HEK293 (cell line): ENCODE measurements around the gene NEO1.

Experiments
- CTCF ChIA-PET: fragments of 350-600 bp; formaldehyde crosslinking; extraction: SDS; loops from one replicate; lab custom pipeline; 2021; ENCODE audit warnings: antibody characterized with exemption; lab: Yijun Ruan, JAX
- POLR2A ChIA-PET: fragments of 300-600 bp; formaldehyde crosslinking; extraction: SDS; loops from one replicate; lab custom pipeline; 2020; ENCODE audit warnings: antibody characterized with exemption, inconsistent platforms; lab: Yijun Ruan, JAX
- H3K27ac ChIP-seq: fragments of 200-500 bp; sonication (Bioruptor generic); 2 replicates; pipeline ENCODE4 v1.5.1; 2014; ENCODE audit warnings: low read depth, low read length, control low read depth, inconsistent platforms; ENCODE audit errors: extremely low read depth
- H3K36me3 ChIP-seq, 2 experiments: fragments of 200-500 bp in 1 of 2; sonication (Bioruptor generic) in 1 of 2; 1 replicate in 1 of 2; 2 replicates in 1 of 2; pipeline ENCODE4 v1.5.1; 2014 to 2017; ENCODE audit warnings: inconsistent platforms in 2 of 2, low read length in 2 of 2; ENCODE audit not compliant: control insufficient read depth in 2 of 2, insufficient read depth in 1 of 2
- H3K4me1 ChIP-seq: fragments of 200-500 bp; sonication (Bioruptor generic); 2 replicates; pipeline ENCODE4 v1.5.1; 2014; ENCODE audit warnings: mild to moderate bottlenecking, low read length, inconsistent platforms; ENCODE audit not compliant: control insufficient read depth, insufficient read depth
- H3K4me3 ChIP-seq: 2 replicates; pipeline ENCODE4 v1.5.1; 2011; ENCODE audit warnings: low read depth, mild to moderate bottlenecking, control low read depth, low read length, moderate library complexity
- H3K9me3 ChIP-seq: fragments of 200-500 bp; sonication (Bioruptor generic); 2 replicates; pipeline ENCODE4 v1.5.1; 2014; ENCODE audit warnings: low read depth, low read length, inconsistent platforms; ENCODE audit not compliant: control insufficient read depth, insufficient read depth
- FEZF1 ChIP-seq: fragments of 450-650 bp; formaldehyde crosslinking; IDR thresholded peaks from 2 replicates; pipeline ENCODE4 v1.5.1; 2016; ENCODE audit warnings: missing biosample characterization, missing genetic modification characterization
- HOXC10 ChIP-seq: sonication (generic); formaldehyde crosslinking; IDR thresholded peaks from 2 replicates; pipeline ENCODE4 v1.8.1; 2023; ENCODE audit warnings: mild to moderate bottlenecking, missing genetic modification reagents
- IKZF3 ChIP-seq: fragments of 450-650 bp; IDR thresholded peaks from 2 replicates; pipeline ENCODE4 v1.5.0; 2018; ENCODE audit warnings: missing biosample characterization, mild to moderate bottlenecking, missing genetic modification characterization, moderate library complexity
- SCRT2 ChIP-seq: fragments of 450-650 bp; formaldehyde crosslinking; IDR thresholded peaks from 2 replicates; pipeline ENCODE4 v1.5.1; 2016; ENCODE audit warnings: missing biosample characterization, missing genetic modification characterization
- YY2 ChIP-seq: fragments of 450-650 bp; formaldehyde crosslinking; IDR thresholded peaks from 2 replicates; pipeline ENCODE4 v1.5.1; 2016; ENCODE audit warnings: missing biosample characterization, missing genetic modification characterization
- ZFP69B ChIP-seq: fragments of 450-650 bp; formaldehyde crosslinking; IDR thresholded peaks from 2 replicates; pipeline ENCODE4 v1.5.1; 2016; ENCODE audit warnings: missing biosample characterization, missing genetic modification characterization
- ZNF114 ChIP-seq: fragments of 450-650 bp; formaldehyde crosslinking; IDR thresholded peaks from 2 replicates; pipeline ENCODE4 v1.5.0; 2017; ENCODE audit warnings: missing biosample characterization, missing genetic modification characterization
- ZNF214 ChIP-seq: fragments of 450-650 bp; formaldehyde crosslinking; IDR thresholded peaks from 2 replicates; pipeline ENCODE4 v1.5.1; 2017; ENCODE audit warnings: missing biosample characterization, mild to moderate bottlenecking, missing genetic modification characterization, borderline replicate concordance
- ZNF350 ChIP-seq: fragments of 450-650 bp; formaldehyde crosslinking; IDR thresholded peaks from 2 replicates; pipeline ENCODE4 v1.5.0; 2017; ENCODE audit warnings: missing biosample characterization, mild to moderate bottlenecking, missing genetic modification characterization
- ZNF37A ChIP-seq: fragments of 450-650 bp; IDR thresholded peaks from 2 replicates; pipeline ENCODE4 v1.5.1; 2018; ENCODE audit warnings: missing biosample characterization, missing genetic modification characterization
- ZNF391 ChIP-seq: fragments of 450-650 bp; formaldehyde crosslinking; IDR thresholded peaks from 2 replicates; pipeline ENCODE4 v1.5.1; 2016; ENCODE audit warnings: low read depth, missing biosample characterization, missing genetic modification characterization, borderline replicate concordance
- ZNF394 ChIP-seq: fragments of 450-650 bp; formaldehyde crosslinking; IDR thresholded peaks from 2 replicates; pipeline ENCODE4 v1.5.1; 2016; ENCODE audit warnings: missing biosample characterization, missing genetic modification characterization, mild to moderate bottlenecking, moderate library complexity, borderline replicate concordance
- ZNF426 ChIP-seq: fragments of 450-650 bp; formaldehyde crosslinking; IDR thresholded peaks from 2 replicates; pipeline ENCODE4 v1.5.1; 2017; ENCODE audit warnings: missing biosample characterization, missing genetic modification characterization, mild to moderate bottlenecking, inconsistent platforms, moderate library complexity
- ZNF529 ChIP-seq: fragments of 450-650 bp; formaldehyde crosslinking; IDR thresholded peaks from 2 replicates; pipeline ENCODE4 v1.5.1; 2017; ENCODE audit warnings: missing genetic modification characterization, missing biosample characterization; ENCODE audit not compliant: insufficient replicate concordance
- ZNF664 ChIP-seq: fragments of 450-650 bp; formaldehyde crosslinking; IDR thresholded peaks from 2 replicates; pipeline ENCODE4 v1.5.1; 2016; ENCODE audit warnings: missing biosample characterization, missing genetic modification characterization
- ZNF776 ChIP-seq: fragments of 450-650 bp; formaldehyde crosslinking; IDR thresholded peaks from 2 replicates; pipeline ENCODE4 v1.5.0; 2017; ENCODE audit warnings: missing biosample characterization, missing genetic modification characterization, borderline replicate concordance
- ZNF792 ChIP-seq: fragments of 450-650 bp; formaldehyde crosslinking; IDR thresholded peaks from 2 replicates; pipeline ENCODE4 v1.5.1; 2016; ENCODE audit warnings: missing biosample characterization, missing genetic modification characterization
- ZNF830 ChIP-seq: fragments of 450-650 bp; IDR thresholded peaks from 2 replicates; pipeline ENCODE4 v1.5.0; 2018; ENCODE audit warnings: missing biosample characterization, missing genetic modification characterization, low read depth, mild to moderate bottlenecking, moderate library complexity
- TF ChIP-seq, protein P1 (sequence below): fragments of 450-650 bp; formaldehyde crosslinking; IDR thresholded peaks from 2 replicates; pipeline ENCODE4 v1.5.1; 2016; ENCODE audit warnings: missing biosample characterization, missing genetic modification characterization
- TF ChIP-seq, protein P2 (sequence below): fragments of 450-650 bp; formaldehyde crosslinking; IDR thresholded peaks from 2 replicates; pipeline ENCODE4 v1.5.1; 2016; ENCODE audit warnings: missing biosample characterization, missing genetic modification characterization
- TF ChIP-seq, protein P3 (sequence below): fragments of 450-650 bp; IDR thresholded peaks from 2 replicates; pipeline ENCODE4 v1.5.1; 2018; ENCODE audit warnings: missing biosample characterization, missing genetic modification characterization

NEO1 gene

DNA sequence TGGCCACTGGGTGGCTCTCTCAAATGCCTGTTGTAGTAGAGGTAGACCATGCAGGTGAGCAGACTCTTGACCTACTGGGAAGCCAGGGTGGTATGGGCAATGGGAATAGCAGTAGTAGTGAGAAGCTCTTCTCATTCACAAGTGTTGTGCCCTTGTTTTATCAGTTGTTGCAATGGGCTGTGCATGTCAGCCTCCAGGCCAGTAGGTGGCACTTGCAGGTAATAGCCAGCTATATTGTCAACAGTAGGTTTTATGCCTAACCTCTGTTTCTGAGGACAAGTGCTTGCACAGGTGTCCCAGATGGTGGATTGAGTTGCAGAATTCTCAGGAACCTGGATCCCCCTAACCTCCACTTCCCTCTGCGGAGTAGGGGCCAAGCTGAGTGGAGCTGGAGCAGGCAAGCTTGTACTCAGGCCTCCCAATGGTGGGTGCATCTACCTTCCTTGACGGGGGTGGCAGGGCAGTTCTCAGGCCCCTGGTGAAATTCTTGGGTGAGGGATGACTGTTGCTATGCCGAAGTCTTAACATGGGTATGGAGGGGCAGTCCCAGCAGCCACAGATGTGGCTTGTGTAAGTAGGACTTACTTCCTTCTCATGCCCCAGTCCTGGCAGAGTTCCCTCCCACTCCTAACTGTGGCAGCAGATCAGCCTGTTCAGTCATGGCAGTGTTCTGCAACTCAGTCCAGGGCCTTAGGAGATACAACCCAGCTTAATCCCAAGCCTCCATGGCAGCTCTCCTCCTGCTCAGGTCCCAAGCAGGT is 104.3 kb downstream of the NEO1 start:
- no peak for TF ChIP-seq HOXC10 (CRISPR knock-in tag)
- ChIA-PET POLR2A (no interaction called here), CTCF (interaction anchor here (1.1 to 1.2 kb wide), 2 partner anchors 75 to 85 kb away, joined by 3 to 5 read pairs; no protein-coding TSS in a partner anchor)
- H3K4me3 ChIP-seq = no peak overlapping the region
- H3K36me3 ChIP-seq = no peaks in the 10 kb centered on the region; a peak in 1 of 3 replicates
- no peaks in the 10 kb centered on the region; the same call in 1 of the 2 replicates for H3K9me3 ChIP-seq
- no peak overlapping the region for H3K27ac ChIP-seq
- no peaks in the 10 kb centered on the region for H3K4me1 ChIP-seq

DNA sequence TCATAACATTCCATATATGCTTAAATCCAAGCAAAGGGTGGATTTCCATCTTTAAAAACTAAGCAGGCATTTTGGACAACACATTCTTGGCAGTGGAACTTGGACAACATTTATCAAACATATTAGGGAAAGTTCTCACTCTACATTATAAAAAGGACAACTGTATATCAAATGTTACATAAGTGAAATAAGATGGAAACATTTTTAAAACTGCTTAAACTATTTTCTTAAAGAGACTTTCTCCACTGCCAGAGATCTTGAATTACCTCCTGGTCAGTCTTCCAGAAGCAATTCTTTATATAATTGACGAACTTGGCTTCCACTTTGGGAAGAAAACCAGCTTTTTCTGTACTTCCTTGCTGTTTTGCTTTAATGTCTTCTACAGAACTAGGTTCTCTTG is 109.3 kb downstream of the NEO1 start:
- ChIA-PET CTCF (no interaction called here), POLR2A (no interaction called here)
- TF ChIP-seq, protein P1, sequence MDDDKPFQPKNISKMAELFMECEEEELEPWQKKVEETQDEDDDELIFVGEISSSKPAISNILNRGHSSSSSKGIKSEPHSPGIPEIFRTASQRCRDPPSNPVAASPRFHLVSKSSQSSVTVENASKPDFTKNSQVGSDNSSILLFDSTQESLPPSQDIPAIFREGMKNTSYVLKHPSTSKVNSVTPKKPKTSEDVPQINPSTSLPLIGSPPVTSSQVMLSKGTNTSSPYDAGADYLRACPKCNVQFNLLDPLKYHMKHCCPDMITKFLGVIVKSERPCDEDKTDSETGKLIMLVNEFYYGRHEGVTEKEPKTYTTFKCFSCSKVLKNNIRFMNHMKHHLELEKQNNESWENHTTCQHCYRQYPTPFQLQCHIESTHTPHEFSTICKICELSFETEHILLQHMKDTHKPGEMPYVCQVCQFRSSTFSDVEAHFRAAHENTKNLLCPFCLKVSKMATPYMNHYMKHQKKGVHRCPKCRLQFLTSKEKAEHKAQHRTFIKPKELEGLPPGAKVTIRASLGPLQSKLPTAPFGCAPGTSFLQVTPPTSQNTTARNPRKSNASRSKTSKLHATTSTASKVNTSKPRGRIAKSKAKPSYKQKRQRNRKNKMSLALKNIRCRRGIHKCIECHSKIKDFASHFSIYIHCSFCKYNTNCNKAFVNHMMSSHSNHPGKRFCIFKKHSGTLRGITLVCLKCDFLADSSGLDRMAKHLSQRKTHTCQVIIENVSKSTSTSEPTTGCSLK = no peak
- no peak for TF ChIP-seq SCRT2
- TF ChIP-seq HOXC10 (CRISPR knock-in tag) = no peak
- no peak for TF ChIP-seq YY2 (tag by site-specific recombination)
- no peak for TF ChIP-seq ZNF792 (tag by site-specific recombination)
- TF ChIP-seq IKZF3 (tag by site-specific recombination) = no peak
- no peak for TF ChIP-seq ZNF394 (tag by site-specific recombination)
- TF ChIP-seq ZNF426 (tag by site-specific recombination) = no peak
- TF ChIP-seq ZNF114 (tag by site-specific recombination) = no peak
- TF ChIP-seq ZNF350 = no peak
- no peak for TF ChIP-seq ZFP69B
- TF ChIP-seq ZNF664 = no peak
- TF ChIP-seq ZNF37A (tag by site-specific recombination) = no peak
- TF ChIP-seq ZNF776 = no peak
- no peak for TF ChIP-seq ZNF830
- TF ChIP-seq ZNF214 = no peak
- TF ChIP-seq ZNF391 (tag by site-specific recombination) = no peak
- TF ChIP-seq FEZF1 (tag by site-specific recombination) = no peak
- TF ChIP-seq, protein P2, sequence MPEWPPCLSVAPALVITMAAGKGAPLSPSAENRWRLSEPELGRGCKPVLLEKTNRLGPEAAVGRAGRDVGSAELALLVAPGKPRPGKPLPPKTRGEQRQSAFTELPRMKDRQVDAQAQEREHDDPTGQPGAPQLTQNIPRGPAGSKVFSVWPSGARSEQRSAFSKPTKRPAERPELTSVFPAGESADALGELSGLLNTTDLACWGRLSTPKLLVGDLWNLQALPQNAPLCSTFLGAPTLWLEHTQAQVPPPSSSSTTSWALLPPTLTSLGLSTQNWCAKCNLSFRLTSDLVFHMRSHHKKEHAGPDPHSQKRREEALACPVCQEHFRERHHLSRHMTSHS = no peak
- H3K4me3 ChIP-seq = no peak overlapping the region
- peaks cover 4 to 9% of the 10 kb centered on the region in 2 experiments; a peak in 2 of 3 replicates for H3K36me3 ChIP-seq
- H3K9me3 ChIP-seq = no peaks in the 10 kb centered on the region
- H3K27ac ChIP-seq = no peak overlapping the region
- H3K4me1 ChIP-seq = no peaks in the 10 kb centered on the region; the same call in 1 of the 2 replicates

DNA sequence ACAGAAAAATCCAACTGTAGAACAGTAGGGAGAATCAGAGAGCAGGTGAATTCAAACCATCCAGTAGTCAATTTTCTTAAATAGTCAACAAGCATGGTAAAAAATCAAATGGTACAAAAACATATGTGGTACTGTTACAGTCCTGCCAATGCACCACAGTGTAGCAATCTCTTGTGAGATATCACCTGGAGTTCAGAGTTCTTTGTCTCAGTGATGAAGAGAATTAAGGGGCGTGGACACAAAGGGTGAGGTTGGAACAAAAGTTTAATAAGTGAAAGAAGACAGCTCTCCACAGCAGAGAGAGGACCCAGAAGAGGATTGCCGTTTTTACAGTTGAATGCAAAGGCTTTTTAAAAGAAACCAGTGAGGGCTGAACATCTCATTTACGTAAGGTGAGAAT is 113.2 kb downstream of the NEO1 start:
- no peak overlapping the region for H3K27ac ChIP-seq
- ChIA-PET CTCF (no interaction called here), POLR2A (no interaction called here)
- H3K9me3 ChIP-seq = no peaks in the 10 kb centered on the region
- H3K4me3 ChIP-seq = no peak overlapping the region
- peaks cover 4 to 10% of the 10 kb centered on the region in 2 experiments; a peak in 2 of 3 replicates for H3K36me3 ChIP-seq
- TF ChIP-seq ZNF529 (no peak), ZFP69B (no peak)
- TF ChIP-seq, protein P3, sequence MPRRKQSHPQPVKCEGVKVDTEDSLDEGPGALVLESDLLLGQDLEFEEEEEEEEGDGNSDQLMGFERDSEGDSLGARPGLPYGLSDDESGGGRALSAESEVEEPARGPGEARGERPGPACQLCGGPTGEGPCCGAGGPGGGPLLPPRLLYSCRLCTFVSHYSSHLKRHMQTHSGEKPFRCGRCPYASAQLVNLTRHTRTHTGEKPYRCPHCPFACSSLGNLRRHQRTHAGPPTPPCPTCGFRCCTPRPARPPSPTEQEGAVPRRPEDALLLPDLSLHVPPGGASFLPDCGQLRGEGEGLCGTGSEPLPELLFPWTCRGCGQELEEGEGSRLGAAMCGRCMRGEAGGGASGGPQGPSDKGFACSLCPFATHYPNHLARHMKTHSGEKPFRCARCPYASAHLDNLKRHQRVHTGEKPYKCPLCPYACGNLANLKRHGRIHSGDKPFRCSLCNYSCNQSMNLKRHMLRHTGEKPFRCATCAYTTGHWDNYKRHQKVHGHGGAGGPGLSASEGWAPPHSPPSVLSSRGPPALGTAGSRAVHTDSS (tag by site-specific recombination) = no peak
- H3K4me1 ChIP-seq = no peaks in the 10 kb centered on the region; the same call in 1 of the 2 replicates
